GM19372 (cell line): ENCODE data around the gene MYB.

Experiments
- ATAC-seq: cut with Tn5 transposase; IDR thresholded peaks from one replicate; pipeline ENCODE4 v1.9.1; 2021; ENCODE audit warnings: mild to moderate bottlenecking, low read depth, moderate library complexity; ENCODE audit not compliant: unreplicated experiment

Gene MYB

DNA sequence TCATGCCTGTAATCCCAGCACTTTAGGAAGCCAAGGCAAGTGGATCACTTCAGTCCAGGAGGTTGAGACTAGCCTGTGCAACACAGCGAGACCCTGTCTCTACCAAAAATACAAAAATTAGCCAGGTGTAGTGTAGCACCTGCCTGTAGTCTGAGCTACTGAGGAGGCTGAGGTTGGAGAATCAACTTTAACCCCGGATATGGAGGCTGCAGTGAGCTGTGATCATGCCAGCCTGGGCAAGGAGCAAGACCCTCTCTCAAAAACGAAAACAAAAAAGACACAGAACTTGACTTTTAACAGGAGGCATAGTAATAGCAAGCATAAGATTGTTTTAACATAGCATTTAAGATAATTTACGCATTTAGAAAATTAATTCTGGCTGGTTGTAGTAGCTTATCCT, 32.5 kb downstream of the MYB start:
- ATAC-seq: no peak

DNA sequence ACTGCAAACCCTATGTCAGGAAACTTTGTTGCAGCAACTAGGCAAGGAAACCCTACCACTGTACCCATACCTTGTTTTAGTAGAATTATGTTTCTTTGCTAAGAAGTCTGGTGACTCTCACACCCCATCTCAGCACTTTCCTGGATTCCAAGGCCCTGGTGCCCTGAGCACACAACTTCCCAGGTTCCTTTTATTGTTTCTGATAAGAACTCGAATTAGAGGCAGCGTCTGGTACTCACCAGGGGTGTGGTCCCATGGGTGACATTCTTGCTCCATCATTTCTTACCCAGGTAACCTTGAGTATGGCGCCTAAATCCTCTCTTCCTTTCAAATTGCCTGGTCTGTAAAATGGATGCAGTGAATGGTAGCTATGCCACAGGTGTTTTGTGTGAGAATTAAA, 34.1 kb downstream of the MYB start:
- ATAC-seq: no peak

DNA sequence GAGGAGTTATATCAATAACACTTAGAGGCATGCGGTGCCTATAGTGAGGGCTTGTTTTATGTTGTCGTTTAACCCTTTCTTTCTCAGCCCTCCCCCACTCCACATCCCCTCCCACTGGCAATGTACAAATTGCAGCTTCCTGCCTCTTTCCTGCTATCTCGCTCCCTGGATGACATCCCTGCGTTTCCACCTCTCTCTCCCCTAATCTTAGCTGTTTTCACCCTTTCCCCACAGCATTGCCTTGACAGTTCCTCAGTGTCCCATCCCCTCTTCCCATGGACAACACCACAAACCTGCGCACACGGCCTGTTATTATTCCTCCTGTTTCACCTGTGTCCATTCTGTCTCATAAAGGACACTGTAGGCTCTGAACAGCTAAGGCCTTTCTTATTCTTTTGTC, 34.5 kb downstream of the MYB start:
- no peak for ATAC-seq

DNA sequence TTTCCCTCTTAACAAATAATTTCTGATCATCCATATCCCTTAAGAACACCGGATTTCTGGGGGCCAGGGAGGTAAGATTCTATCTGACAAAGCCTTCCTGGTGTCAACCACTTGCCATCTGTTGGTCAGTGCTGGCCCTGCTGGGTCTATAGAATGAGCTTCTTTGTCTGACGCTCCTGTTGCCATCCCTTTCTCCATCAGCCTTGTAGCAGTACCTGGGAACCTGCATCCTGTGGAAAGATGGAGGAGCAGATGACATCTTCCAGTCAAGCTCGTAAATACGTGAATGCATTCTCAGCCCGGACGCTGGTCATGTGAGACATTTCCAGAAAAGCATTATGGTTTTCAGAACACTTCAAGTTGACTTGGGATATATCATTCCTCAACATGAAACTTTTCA, 36.6 kb downstream of the MYB start:
- ATAC-seq: no peak

DNA sequence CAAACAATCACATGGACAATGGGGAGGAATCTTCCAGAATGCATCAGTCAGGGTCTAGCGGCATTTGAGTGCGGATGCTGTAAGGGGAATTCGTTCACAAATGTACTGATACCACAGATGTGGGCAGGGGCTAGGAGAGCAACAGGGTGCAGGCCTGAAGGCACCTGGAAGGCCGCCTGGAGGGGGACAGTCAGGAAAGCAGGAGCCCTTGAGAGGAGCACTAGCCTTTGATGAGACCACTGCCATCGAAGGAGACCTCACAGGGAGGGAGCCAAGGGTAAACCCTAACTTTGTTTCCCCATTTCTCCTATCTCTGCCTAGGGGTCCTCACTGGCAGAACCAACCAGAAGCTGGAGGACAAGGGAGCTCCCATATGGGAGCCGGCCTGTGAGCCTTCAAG, 38.2 kb downstream of the MYB start:
- no peak for ATAC-seq

DNA sequence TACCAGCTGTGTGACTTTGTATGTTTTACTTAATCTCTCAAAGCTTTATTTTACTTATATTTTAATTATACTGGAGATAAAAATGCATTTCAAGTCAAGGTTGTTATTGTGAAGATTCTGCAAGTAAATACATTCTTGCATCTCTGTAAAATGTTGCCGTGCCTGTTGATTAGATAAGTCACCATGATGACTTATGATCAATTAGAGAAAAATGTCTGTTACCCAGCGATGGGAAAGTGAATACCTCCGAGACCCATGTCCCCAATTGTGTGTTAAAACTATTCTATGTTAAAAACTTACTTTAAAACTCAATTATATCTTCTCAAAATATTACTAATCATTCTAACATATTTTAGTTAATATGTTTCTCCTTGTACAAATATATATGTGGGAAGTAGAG, 39.9 kb downstream of the MYB start:
- no peak for ATAC-seq

DNA sequence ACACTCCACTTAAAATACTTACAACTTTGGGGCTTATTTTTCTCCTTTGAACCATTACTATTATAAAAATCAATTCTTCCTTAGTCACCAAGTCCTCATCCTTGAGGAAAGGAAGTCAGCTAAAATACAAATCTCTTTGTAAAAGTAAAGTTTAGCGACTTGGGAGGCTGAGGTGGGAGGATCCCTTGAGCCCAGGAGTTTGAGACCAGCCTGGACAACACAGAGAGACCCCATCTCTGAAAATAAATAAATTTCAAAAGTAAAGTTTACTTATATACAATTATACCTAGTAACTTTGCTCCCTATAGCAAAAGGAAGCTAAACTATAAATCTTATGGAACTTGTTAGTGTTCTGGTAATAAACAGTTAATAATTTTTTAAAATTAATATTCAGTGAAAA, 40.4 kb downstream of the MYB start:
- ATAC-seq: no peak

DNA sequence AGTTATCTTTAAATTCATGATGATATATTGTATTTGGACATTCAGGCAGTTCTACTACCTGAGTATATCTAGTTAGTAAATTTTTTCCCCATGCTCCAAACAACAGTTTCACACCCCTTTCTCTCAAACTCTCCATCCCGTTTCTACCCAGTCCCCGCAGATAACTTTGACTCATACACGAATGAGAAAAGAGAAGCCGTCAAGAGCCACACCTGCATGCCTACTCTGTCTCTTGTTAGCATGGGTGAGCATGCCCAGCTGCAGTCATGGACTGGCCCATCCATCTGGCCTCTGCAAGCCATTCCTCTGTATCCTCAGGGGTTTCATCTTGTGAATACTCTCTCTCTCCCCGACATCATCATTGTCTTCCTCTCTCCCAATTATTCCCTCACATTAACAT, 41.5 kb downstream of the MYB start:
- no peak for ATAC-seq

DNA sequence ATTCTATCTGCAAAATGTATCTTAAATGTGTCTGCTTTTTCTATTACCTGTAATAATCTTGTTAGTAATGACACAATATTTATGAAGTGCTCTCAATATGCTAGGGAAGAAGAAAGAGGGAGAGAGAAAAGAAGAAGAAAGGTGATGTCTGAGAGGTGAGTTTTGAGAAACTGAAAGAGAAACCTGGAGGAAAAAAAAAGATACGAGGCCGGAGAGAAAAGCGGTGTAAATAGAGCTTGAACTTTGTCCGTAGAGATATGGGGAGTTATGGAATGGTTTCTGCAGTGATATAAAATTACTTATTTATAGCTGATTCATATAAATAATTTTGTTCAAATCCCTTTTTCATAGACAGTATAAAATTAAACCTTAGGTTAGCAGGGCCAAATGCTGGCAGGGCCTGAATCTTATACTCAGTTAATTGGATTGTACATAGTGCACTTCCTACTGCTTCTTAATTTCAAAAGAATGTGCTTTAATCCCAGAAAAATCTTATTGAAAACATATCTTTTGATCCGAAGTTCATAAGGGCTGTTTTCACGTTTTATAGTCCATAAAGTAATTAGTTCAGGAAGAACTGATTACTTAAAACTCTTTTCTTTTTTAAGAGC, 43.0 kb downstream of the MYB start:
- no peak for ATAC-seq

DNA sequence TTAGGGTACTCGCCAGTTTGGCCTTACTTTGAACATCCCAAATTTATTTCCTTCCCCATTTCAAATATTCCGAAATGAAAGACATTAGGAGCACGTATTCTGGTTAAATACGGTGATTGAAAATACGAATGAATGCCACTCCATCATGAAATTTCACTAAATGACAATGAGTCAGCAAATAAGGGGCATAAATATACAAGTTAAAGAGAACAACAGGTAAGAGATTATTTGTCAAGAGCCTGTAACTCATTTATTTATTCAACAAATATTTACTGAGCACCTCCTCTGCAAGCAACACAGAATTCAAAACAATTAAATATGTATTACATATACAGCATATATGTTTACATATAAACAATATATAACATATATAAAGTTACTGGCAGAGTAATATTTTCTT, 44.8 kb downstream of the MYB start:
- ATAC-seq: no peak

DNA sequence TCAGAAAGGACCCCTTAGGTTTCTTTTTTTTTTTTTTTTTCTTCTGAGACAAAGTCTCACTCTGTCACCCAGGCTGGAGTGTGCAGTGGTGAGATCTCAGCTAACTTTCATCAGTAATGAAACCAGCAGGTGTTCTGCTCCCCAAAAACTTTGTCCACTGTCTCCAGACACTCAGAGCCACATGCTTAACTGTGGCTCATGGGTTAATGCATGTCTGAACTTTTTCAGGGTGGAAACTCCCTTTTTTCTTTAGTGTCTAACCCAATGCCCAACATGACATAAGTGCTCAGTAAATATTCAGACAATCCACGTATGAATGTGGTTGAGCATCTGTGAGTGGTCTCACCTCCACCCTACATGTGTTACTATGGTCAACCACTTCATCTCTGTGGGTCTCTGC, 45.4 kb downstream of the MYB start:
- peak; percentile 83 for ATAC-seq

DNA sequence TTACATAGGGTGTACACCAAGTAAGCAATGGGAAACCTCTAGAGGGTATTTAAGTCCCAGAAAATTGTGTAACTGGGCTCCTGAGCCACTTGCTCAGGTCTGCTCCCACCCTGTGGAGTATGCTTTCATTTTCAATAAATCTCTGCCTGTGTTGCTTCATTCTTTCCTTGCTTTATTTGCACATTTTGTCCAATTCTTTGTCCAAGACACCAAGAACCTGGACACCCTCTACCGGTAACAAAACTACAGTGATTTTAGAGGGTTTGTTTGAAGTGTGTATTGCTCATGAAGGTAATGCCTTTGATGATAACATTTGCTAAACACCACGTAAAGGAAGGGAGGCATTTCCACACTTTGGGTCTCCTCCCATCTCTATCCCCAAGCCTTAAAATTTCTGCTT, 46.2 kb downstream of the MYB start:
- no peak for ATAC-seq

DNA sequence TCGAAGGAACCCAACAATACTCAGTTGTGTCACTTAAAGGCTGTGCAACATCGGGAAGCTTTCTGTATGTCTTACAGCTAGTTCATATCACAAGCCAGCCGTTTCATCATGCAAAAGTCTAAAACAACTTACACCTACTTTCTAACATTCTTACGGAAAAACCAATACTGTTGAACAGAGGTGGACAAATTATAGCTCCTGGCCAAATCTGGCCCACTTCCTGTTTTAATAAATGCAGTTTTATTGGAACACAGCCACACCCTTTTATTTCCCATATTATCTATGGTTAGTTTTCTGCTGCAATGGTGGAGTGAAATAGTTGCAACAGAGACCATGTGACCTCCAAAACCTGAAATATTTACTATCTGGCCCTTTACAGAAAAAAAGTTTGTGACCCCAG, 46.6 kb downstream of the MYB start:
- ATAC-seq: no peak

DNA sequence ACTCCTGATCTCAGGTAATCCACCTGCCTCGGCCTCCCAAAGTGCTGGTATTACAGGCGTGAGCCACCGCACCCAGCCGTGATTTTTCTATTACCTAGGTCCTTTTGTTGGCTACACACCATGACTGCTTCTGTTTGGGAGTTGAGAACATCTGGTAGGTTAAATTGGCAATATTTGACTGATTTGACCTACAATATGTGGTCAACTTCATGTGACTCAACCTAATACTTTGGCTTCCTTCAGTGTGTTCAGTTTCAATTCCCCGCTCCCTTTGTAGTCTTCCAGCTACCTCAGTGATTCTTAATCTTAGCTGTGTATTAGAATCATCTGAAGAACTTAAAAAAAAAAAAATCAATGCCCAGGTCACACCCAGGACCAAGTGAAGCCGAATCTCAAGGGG, 47.4 kb downstream of the MYB start:
- no peak for ATAC-seq

DNA sequence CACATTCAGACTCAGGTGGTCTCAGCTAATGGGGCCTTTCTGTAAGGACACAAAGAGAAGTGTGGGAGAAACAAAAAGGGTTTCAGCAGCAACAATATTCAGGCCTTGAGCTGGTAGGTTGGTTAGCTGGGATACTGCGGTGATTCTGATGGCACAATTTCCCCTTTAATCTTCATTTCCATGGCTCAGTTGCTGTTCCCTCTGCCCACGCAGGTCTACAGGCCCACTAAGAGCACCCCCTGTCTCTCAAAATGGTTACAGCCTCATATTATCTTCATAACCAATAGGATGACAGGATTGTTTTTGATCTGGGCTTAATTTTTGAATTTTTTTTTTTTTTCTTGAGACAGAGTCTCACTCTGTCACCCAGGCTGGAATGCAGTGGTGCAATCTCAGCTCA, 48.9 kb downstream of the MYB start:
- ATAC-seq: no peak

DNA sequence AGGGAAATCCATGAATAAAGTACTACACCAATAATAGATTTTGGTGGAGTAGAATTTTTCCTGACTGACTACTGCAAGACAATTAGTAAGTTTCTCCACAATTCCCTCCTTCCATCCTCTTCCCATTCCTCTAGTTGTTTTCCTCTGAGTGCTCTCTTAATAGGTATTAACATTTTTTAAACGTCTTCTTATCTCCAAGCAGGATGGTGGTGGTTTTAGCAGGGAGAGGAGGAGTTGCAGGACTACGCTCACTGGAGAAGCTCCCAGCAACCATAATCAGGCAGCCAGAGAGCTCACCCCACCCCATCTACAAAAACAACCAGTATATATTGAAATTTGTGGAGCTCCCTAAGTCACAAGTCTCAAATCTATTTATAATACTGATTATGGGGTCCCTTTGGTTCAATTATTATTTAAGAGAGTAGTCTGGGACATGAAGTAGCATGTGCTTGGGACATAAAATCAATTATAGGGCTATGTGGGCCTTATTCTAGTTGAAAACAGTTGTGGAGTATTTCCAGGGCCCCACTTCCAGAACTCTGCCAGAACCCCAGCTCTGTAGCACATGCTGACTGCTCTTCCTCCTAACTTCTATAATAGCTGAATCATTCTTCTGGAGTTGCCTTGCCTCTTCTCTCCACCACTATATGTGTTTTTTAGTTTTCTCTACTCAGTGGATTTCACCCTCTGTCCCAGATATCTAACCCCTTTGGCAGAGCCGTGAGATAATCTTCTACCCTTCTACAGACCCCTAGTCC, 49.8 kb downstream of the MYB start:
- no peak for ATAC-seq

DNA sequence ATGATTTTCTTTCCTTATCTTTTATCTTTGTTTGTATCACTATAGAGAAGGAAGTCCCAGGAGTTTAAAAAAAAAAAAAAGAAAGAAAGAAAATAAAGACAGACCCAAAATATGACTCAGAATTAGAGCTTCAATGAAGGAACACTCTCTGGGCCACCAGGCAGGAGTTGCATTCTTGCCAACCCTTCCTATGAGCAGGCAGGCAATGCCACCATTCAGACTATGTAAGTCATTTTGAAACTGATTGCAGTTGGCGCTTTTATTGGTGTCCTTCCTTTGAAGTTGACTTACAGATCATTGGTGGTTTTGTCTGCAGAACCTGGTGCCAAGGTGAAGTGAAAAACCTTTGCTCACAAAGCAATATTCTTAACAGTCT, 50.3 kb downstream of the MYB start:
- ATAC-seq: no peak

DNA sequence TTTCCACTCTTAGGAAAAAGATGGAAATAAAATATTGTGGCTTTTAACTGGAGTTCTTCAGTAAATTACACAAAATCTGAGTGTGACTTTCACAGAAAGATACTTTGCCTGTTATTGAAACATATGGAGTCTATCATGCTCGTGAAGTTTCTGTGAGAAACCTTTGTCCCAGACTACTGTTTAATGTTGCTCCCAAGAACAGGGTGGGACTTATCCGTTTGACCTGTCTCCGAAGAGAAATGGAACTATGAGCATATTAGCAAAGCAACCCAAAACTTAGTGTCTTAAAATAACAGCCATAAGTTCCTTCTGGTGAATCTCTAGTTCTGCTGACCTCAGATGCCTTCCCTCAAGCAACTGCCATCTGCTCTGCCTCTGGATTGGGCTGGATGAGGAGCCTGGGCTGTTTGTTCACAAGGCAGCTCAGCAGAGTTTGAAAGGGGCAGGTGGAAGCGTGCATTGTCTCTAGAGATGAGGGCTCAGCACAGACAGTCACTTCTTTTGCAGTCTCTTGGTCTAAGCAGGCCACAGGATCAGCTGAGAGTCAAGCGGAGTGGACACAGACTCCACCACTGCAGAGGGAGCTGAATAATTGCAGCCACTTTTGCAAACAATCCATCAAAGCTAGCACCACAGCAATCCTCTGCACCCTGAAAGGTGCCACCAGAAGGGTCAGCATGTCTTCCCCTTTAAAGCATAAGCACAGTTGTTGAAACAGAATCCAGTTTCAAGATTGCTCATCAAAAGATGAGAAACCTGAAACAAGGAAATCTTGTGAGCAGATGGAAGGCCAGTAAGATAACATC, 52.8 kb downstream of the MYB start:
- peak; percentile 65 for ATAC-seq

DNA sequence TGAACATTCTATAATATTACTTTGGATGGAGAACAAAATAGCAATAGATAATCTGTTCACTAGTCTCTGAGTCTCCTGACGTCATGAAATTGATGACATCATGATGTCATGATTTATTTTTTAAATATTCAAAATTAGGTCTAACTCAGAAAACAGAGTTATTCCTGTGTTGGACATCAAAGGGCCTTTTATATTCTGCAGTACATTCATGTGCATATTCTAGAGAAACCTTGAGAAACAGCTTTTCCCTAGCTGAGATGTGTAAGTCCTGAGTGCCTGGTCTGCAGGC, 53.3 kb downstream of the MYB start:
- ATAC-seq: peak; percentile 13

DNA sequence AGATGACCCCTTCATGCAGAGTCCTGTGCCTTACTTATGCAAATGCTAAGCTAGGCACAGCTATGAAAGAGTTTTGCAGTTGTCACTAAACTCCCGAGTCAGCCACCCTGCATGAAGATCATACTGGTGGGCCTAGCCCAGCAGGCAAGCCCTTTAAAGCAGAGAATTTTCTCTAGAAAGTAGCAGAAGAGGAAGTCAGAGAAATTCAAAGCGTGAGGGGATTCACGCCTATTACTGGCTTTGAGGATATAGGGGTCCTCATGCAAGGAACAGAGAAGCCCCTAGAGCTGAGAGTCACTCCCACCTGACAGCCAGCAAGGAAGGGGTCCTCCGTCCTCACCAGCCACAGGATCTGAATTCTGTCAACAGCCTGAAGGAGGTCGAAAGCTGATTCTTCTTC, 54.6 kb downstream of the MYB start:
- ATAC-seq: no peak

DNA sequence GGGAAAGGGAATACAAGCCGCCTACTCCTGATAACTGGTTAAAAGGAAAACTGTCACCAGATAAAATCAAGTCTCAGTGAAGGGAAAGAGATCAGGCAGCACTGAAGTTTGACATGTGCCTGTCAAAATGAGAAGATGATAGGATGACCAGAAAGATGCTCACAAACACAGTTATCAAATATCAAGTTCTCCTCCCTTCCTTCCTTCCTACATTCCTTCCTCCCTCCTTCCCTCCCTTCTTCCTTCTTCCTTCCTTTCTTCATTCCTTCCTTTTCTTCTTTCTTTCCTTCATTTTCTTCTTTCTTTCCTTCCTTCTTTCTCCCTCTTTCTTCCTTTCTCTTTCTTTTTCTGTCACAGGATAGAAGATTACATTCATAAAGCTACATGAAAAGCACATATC, 55.2 kb downstream of the MYB start:
- no peak for ATAC-seq

DNA sequence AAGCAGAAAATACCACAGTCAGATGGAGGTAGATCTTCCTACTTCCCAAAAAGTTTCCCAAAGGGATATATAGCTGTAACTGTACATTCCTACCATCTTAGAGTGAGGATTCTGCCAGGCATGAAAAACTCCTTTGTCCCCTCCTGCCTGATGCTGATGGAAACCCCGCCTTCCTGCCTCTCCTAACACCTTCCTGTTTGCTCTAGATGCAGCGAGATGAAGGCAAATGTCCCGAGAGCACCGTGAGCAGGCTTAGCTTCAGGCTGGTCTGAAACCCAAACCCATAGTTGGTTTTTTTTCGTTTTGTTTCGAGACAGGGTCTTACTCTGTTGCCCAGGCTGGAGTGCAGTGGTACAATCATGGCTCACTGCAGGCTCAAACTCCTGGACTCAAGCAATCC, 55.6 kb downstream of the MYB start:
- ATAC-seq: no peak
